ENCODE measurements around the gene RFNG.

Gene RFNG

DNA sequence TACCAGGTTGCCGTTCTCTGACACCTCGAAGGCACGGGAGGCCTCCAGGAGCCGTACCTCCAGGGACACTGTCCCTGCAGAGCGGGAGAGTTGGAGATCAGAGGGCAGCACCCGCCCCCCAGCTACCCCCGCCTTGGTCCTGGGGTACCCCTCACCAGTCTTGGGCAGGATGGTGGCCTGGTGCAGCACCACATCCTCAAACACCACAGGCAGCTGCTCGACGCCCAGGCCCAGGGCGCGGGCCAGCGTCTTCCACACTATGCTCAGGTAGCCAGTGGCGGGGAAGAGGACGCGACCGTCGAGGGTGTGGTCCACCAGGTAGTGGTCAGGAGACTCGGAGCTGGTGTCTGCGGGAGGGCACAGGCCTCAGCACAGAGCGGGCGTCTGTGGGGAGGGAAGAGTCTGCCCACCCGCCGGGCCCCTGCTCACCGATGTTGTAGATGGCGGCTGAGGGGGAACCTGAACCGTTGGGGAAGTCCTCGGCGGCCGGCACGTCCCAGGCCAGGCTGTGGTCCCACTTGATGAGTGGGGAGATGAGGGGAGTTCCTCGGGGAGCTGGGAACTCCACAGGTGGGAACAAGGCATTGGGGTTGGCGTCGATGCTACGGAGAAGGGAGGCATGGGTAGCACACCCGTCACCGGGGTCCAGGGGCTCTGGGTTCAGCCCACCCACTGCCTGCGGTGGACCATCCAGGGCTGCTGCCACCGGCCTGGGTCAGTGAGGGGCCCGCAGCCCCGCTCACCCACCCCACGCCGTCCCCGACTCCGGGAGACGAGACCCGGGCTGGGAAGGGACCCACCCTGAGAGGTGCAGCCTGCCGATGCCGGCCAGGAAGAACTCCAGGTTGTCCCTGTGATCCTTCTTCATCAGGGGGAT, 36.6 kb upstream of the RFNG start:
- Histone ChIP-seq H3K27me3 (ENCODE audit: insufficient read depth, insufficient read length) (no peaks in the 10 kb centered on the region), H3K36me3 (ENCODE audit: insufficient read depth, insufficient read length, low read length) (peaks cover 100% of the 10 kb centered on the region), H3K4me1 (ENCODE audit: insufficient read depth, insufficient read length) (peaks cover 7% of the 10 kb centered on the region), H3K9me3 (ENCODE audit: insufficient read depth, low read length) (no peaks in the 10 kb centered on the region), H3K4me3 (ENCODE audit: insufficient read length, low read depth) (no peak overlapping the region), H3K9ac (ENCODE audit: insufficient read length, low read depth) (no peak overlapping the region)
- no peak for TF ChIP-seq YY1 (IDR thresholded peaks at IDR 0.05; ENCODE audit: insufficient read depth, insufficient read length)
- TF ChIP-seq SUZ12 (IDR thresholded peaks at IDR 0.05; ENCODE audit: extremely low read depth, insufficient read depth, insufficient read length), result no peak
- no peak for TF ChIP-seq ZNF274 (IDR thresholded peaks at IDR 0.05; ENCODE audit: low read depth, low read length)
- no peak for DNase-seq (ENCODE audit: low read depth, low spot score)

DNA sequence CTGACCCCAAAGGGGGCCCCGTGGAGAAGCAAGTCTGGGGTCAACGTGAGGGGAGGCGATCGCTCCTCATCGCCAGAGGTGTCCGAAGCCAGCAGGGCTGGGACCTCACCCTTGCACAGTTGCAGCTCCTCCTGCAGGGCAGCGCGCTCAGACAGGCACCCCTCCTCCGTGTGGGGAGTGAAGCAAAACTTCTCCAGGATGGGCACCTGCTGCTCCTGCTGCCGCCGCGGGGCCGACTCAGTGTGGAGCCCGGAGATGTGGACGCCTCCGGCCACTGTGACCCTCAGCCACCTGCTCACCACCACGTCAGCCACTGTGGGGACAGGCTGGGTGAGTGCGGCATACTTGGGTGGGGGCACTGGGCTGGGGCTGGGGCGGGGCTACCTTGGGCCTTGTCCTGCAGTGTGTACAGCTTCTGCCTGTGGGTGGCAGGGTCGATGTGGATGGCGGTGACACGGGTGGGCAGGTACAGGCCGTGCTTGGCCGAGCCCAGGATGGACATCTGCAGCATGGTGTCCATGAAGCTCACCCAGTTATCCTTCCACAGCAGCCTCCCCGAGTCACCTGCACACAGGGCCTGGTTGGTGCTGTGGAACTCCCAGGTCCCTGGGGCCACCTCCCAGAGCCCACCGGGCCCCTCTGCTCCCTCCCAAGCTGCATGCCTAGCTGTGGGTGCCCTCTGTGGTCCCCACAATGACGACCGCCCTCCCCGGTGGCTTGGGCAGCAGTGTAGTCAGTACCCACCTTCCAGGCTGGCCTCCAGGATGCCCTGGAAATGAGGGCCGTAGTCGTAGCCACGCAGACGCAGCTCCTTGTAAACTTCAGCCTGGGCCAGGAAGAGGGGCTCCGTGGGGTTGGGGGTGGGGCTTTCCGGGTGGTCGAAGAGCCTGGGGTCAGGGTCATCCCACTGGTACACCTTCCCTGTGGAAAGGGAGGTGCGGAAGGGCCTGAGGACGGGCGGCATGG, 35.6 kb upstream of the RFNG start:
- TF ChIP-seq SUZ12 (IDR thresholded peaks at IDR 0.05; ENCODE audit: extremely low read depth, insufficient read depth, insufficient read length) (no peak), ZNF274 (IDR thresholded peaks at IDR 0.05; ENCODE audit: low read depth, low read length) (no peak), YY1 (IDR thresholded peaks at IDR 0.05; ENCODE audit: insufficient read depth, insufficient read length) (no peak)
- H3K4me3 ChIP-seq (ENCODE audit: insufficient read length, low read depth), result no peak overlapping the region
- peaks cover 4% of the 10 kb centered on the region for H3K4me1 ChIP-seq (ENCODE audit: insufficient read depth, insufficient read length)

DNA sequence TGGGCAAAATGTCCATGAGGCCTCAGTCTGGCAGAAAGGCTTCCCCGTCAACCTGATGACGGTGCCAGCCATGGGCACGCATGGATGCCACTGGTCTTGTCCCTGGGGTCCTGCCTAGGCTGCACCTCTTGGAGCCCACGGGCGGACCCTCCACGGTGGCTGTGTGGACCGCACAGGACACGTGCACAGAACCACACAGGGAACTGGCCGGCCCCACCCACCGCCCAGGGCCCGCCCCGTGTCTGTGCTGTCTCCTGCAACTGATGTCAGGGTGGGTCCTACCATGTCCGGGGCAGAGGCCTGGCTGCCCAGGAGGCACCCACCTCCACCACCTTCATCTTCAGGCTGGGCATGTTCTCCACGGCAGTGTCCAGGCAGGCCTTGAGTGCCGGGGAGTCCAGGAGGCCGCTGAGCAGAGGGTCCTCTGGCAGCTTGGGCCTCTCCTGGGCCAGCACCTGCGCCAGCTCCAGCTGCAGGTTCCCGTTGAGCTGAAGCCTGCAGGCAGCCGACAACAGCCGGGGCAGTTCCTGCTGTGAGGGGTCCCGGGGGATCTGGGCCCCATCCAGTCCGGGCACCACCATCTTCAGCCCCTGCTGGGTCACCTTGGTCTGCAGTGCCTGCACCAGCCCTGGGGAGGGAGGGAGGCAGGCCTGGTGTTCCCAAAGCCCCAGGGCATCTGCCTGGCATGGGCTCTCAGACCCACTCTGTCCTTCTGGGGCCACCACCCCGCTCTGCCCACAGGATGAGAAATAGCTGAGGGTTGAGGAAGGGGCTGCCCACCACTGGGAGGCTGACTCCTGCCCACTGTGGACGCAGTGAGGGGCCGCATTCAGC, 34.5 kb upstream of the RFNG start:
- peaks cover 98% of the 10 kb centered on the region for H3K36me3 ChIP-seq (ENCODE audit: insufficient read depth, insufficient read length, low read length)
- no peaks in the 10 kb centered on the region for H3K27me3 ChIP-seq (ENCODE audit: insufficient read depth, insufficient read length)
- no peak for TF ChIP-seq ZNF274 (IDR thresholded peaks at IDR 0.05; ENCODE audit: low read depth, low read length)
- no peak for TF ChIP-seq SUZ12 (IDR thresholded peaks at IDR 0.05; ENCODE audit: extremely low read depth, insufficient read depth, insufficient read length)

More for the DNA sequence above, 35.6 kb upstream of the RFNG start:
- no peaks in the 10 kb centered on the region for H3K27me3 ChIP-seq (ENCODE audit: insufficient read depth, insufficient read length)
- DNase-seq (ENCODE audit: low read depth, low spot score), result no peak
- peaks cover 100% of the 10 kb centered on the region for H3K36me3 ChIP-seq (ENCODE audit: insufficient read depth, insufficient read length, low read length)
- H3K9me3 ChIP-seq (ENCODE audit: insufficient read depth, low read length), result no peaks in the 10 kb centered on the region
- no peak overlapping the region for H3K9ac ChIP-seq (ENCODE audit: insufficient read length, low read depth)

DNA sequence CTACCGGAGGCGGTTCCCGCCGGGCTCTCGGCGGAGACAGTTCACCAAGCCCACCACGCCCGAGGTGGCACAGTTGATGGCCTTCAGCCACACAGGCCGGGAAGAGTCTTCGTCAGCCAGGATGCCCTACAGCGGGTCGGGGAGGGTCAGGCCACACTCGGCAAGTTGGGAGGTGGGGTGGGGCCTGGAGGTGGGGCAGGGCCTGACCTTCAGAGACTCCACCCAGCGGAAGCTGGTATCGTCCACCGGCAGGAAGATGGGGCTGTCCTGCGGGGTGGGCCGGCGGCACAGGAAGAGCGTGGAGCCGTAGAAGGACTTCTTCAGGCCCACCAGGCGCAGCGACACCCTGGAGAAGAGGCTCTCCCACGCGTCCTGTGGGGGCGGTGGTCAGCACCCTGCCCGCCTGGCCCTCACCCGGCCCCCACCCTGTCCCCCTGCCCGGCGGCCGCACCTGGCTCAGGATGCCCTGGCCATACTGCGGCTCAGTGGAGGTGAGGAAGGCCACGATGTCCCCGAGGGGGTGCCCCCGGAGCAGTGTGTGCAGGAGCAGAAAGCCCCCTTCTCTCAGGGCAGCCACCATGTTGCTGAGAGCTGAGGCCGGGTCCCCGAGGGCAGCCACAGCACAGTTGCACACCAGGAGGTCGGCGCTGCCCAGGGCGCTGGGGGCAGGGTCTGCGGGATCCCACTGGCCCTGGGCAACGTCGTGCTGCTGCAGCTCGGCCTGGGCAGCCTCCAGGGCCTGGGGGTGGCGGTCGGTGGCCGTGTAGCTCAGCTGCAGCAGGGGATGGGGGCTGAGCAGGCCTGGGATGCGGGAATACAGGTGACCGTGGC, 33.6 kb upstream of the RFNG start:
- H3K36me3 ChIP-seq (ENCODE audit: insufficient read depth, insufficient read length, low read length), result peaks cover 98% of the 10 kb centered on the region
- DNase-seq (ENCODE audit: low read depth, low spot score), result no peak
- H3K4me1 ChIP-seq (ENCODE audit: insufficient read depth, insufficient read length), result peaks cover 4% of the 10 kb centered on the region
- no peak for TF ChIP-seq YY1 (IDR thresholded peaks at IDR 0.05; ENCODE audit: insufficient read depth, insufficient read length)
- no peak for TF ChIP-seq ZNF274 (IDR thresholded peaks at IDR 0.05; ENCODE audit: low read depth, low read length)
- no peak for TF ChIP-seq SUZ12 (IDR thresholded peaks at IDR 0.05; ENCODE audit: extremely low read depth, insufficient read depth, insufficient read length)
- H3K4me3 ChIP-seq (ENCODE audit: insufficient read length, low read depth), result no peak overlapping the region
- H3K9ac ChIP-seq (ENCODE audit: insufficient read length, low read depth), result no peak overlapping the region
- no peaks in the 10 kb centered on the region for H3K27me3 ChIP-seq (ENCODE audit: insufficient read depth, insufficient read length)
- H3K9me3 ChIP-seq (ENCODE audit: insufficient read depth, low read length), result no peaks in the 10 kb centered on the region

More for the DNA sequence above, 34.5 kb upstream of the RFNG start:
- DNase-seq (ENCODE audit: low read depth, low spot score), result no peak
- Histone ChIP-seq H3K4me3 (ENCODE audit: insufficient read length, low read depth) (no peak overlapping the region), H3K9ac (ENCODE audit: insufficient read length, low read depth) (no peak overlapping the region), H3K4me1 (ENCODE audit: insufficient read depth, insufficient read length) (peaks cover 4% of the 10 kb centered on the region), H3K9me3 (ENCODE audit: insufficient read depth, low read length) (no peaks in the 10 kb centered on the region)

DNA sequence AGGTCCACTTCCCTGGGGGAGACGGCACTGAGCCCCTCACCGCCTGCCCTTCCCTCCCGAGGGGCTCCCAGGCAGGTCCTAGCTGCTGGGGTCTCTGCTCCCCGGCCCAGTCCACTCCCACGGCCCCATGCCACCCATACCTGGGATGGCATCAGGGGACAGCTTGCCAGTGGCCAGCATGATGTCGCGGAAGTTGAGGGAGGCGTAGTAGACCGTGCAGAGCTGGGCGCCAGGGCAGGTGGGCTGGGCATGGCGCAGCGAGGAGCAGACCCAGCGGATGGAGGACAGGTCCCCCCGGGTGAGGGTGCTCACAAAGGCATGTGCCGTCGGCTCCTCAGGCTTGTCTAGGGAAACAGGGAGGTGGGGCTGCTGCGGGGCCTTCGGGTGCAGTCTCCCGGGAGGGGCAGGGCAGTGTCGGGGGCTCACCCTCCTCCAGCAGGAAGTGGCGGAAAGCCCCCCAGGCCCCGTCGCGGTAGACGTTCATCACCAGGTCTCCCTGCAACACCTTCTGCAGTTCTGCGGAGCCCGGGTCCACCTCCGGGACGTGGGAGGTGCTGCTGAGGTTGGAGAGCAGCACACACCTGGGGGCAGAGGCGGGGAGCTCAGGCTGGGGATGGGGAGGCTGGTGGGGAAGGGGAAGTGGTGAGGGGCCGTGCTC, 32.9 kb upstream of the RFNG start:
- Histone ChIP-seq H3K36me3 (ENCODE audit: insufficient read depth, insufficient read length, low read length) (peaks cover 98% of the 10 kb centered on the region), H3K9ac (ENCODE audit: insufficient read length, low read depth) (no peak overlapping the region), H3K4me3 (ENCODE audit: insufficient read length, low read depth) (no peak overlapping the region), H3K9me3 (ENCODE audit: insufficient read depth, low read length) (no peaks in the 10 kb centered on the region), H3K27me3 (ENCODE audit: insufficient read depth, insufficient read length) (no peaks in the 10 kb centered on the region), H3K4me1 (ENCODE audit: insufficient read depth, insufficient read length) (peaks cover 7% of the 10 kb centered on the region)
- no peak for TF ChIP-seq YY1 (IDR thresholded peaks at IDR 0.05; ENCODE audit: insufficient read depth, insufficient read length)
- no peak for TF ChIP-seq SUZ12 (IDR thresholded peaks at IDR 0.05; ENCODE audit: extremely low read depth, insufficient read depth, insufficient read length)
- TF ChIP-seq ZNF274 (IDR thresholded peaks at IDR 0.05; ENCODE audit: low read depth, low read length), result no peak
- no peak for DNase-seq (ENCODE audit: low read depth, low spot score)
